OCI-LY1 (cell line): ENCODE data around the gene CEBPB.

Source experiments
- EZH2 ChIP-seq: fragments of 200-600 bp; sonication (generic), shearing (Covaris generic); IDR thresholded peaks from 2 replicates; pipeline ENCODE4 v1.8.0; 2017; ENCODE audit warnings: borderline replicate concordance, mixed run types, mild to moderate bottlenecking, antibody characterized with exemption, low read length, moderate library complexity, mixed read lengths
- TF ChIP-seq, protein P1 (sequence below): fragments of 200-600 bp; sonication (generic), shearing (Covaris generic); IDR thresholded peaks from 2 replicates; pipeline ENCODE4 v1.5.1; 2017; ENCODE audit warnings: mild to moderate bottlenecking, antibody characterized with exemption, low read length, moderate library complexity, mixed read lengths

DNA sequence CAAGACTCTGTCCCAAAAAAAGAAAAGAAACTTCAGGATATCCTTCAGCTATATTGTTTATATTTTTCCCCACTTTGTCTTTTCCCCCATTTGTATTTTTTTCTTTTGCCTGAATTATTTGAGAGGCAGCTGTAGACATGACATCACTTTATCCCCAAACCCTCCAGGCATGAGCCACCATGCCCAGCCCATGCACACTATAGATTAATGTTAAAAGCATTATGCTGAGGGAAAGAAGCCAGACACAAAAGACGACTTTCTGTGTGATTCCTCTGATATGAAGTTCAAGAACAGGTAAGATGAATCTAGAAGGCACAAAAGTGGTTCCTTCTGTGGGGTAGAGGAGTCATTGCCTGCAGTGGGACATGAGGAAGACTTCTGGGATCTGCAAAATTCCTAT is 16.4 kb downstream of the CEBPB start:
- TF ChIP-seq, protein P1, sequence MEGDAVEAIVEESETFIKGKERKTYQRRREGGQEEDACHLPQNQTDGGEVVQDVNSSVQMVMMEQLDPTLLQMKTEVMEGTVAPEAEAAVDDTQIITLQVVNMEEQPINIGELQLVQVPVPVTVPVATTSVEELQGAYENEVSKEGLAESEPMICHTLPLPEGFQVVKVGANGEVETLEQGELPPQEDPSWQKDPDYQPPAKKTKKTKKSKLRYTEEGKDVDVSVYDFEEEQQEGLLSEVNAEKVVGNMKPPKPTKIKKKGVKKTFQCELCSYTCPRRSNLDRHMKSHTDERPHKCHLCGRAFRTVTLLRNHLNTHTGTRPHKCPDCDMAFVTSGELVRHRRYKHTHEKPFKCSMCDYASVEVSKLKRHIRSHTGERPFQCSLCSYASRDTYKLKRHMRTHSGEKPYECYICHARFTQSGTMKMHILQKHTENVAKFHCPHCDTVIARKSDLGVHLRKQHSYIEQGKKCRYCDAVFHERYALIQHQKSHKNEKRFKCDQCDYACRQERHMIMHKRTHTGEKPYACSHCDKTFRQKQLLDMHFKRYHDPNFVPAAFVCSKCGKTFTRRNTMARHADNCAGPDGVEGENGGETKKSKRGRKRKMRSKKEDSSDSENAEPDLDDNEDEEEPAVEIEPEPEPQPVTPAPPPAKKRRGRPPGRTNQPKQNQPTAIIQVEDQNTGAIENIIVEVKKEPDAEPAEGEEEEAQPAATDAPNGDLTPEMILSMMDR: no peak
- no peak for TF ChIP-seq EZH2
